ENCODE measurements around the gene FBXO4.

GRCh38 chr5:41924872-41925554 is at the start of gene FBXO4:
- TF ChIP-seq CTCF (IDR thresholded peaks at IDR 0.05): peak in 2 of 4 experiments; percentile 11 to 61
- TF ChIP-seq EP300 (IDR thresholded peaks at IDR 0.05): peak in 1 of 4 donors; percentile 3
- TF ChIP-seq POLR2A (IDR thresholded peaks at IDR 0.05): peak; percentile 21 to 24
